Neuronal stem cell (in vitro differentiated cells): ENCODE data around the gene IL1B.

Experiments
- DNase-seq: peaks from one replicate; pipeline ENCODE4 v3.0.0-alpha.2; 2013; ENCODE audit warnings: low spot score
- H2AFZ ChIP-seq: one replicate; pipeline ENCODE4 v1.6.1; 2013; ENCODE audit warnings: mild to moderate bottlenecking, low read length, inconsistent platforms
- H2AK5ac ChIP-seq: 2 replicates; pipeline ENCODE4 v1.6.1; 2013; ENCODE audit warnings: low read depth, mild to moderate bottlenecking, inconsistent platforms, low read length, moderate library complexity, mixed read lengths
- H2BK120ac ChIP-seq: 2 replicates; pipeline ENCODE4 v1.6.1; 2013; ENCODE audit warnings: low read depth, mild to moderate bottlenecking, inconsistent platforms, low read length, moderate library complexity, mixed read lengths
- H2BK12ac ChIP-seq: one replicate; pipeline ENCODE4 v1.6.1; 2013; ENCODE audit warnings: low read length, inconsistent platforms
- H2BK15ac ChIP-seq: 2 replicates; pipeline ENCODE4 v1.6.1; 2013; ENCODE audit warnings: mild to moderate bottlenecking, low read length, inconsistent platforms, mixed read lengths
- H2BK5ac ChIP-seq: one replicate; pipeline ENCODE4 v1.6.1; 2013; ENCODE audit warnings: inconsistent platforms, mild to moderate bottlenecking, low read length, moderate library complexity
- H3K14ac ChIP-seq: one replicate; pipeline ENCODE4 v1.6.1; 2013; ENCODE audit warnings: low read length, inconsistent platforms
- H3K18ac ChIP-seq: 2 replicates; pipeline ENCODE4 v1.6.1; 2013; ENCODE audit warnings: low read length, inconsistent platforms
- H3K23ac ChIP-seq: 2 replicates; pipeline ENCODE4 v1.6.1; 2013; ENCODE audit warnings: low read depth, mild to moderate bottlenecking, mixed read lengths, low read length, inconsistent platforms; ENCODE audit not compliant: poor library complexity
- H3K27ac ChIP-seq: replicated peaks from 3 replicates; pipeline ENCODE4 v1.5.1; 2013; ENCODE audit warnings: low read length, inconsistent platforms
- H3K27me3 ChIP-seq, 3 experiments: 2 replicates each; pipeline ENCODE4 v1.6.1; 2013; ENCODE audit warnings: low read length in 3 of 3, mild to moderate bottlenecking in 2 of 3, inconsistent platforms in 1 of 3, low read depth in 1 of 3, mixed read lengths in 1 of 3, moderate library complexity in 1 of 3; ENCODE audit not compliant: control insufficient read depth in 3 of 3, insufficient read depth in 3 of 3
- H3K36me3 ChIP-seq, 2 donors: replicated peaks in 1 of 2; 2 replicates each; pipeline ENCODE4 v1.6.1; 2013; ENCODE audit warnings: low read length in 2 of 2; ENCODE audit not compliant: control insufficient read depth in 2 of 2, insufficient read depth in 2 of 2
- H3K4ac ChIP-seq: 2 replicates; pipeline ENCODE4 v1.6.1; 2013; ENCODE audit warnings: inconsistent platforms, mild to moderate bottlenecking, low read length, moderate library complexity
- H3K4me1 ChIP-seq, 2 donors: 1 replicate in 1 of 2; 2 replicates in 1 of 2; pipeline ENCODE4 v1.6.1; 2013; ENCODE audit warnings: low read length in 2 of 2, low read depth in 1 of 2; ENCODE audit not compliant: control insufficient read depth in 2 of 2, insufficient read depth in 1 of 2
- H3K4me2 ChIP-seq: one replicate; pipeline ENCODE4 v1.6.1; 2013; ENCODE audit warnings: mild to moderate bottlenecking, low read length, inconsistent platforms; ENCODE audit not compliant: insufficient read depth, poor library complexity, severe bottlenecking
- H3K4me3 ChIP-seq, 2 donors: 2 replicates each; pipeline ENCODE4 v1.5.1; 2013; ENCODE audit warnings: low read length in 2 of 2, mild to moderate bottlenecking in 2 of 2, inconsistent platforms in 1 of 2, moderate library complexity in 1 of 2
- H3K79me1 ChIP-seq: one replicate; pipeline ENCODE4 v1.6.1; 2013; ENCODE audit warnings: low read depth, mild to moderate bottlenecking, inconsistent platforms, low read length, moderate library complexity
- H3K9ac ChIP-seq: one replicate; pipeline ENCODE4 v1.6.1; 2013; ENCODE audit warnings: mild to moderate bottlenecking, low read depth, low read length, inconsistent platforms; ENCODE audit not compliant: poor library complexity
- H3K9me3 ChIP-seq, 2 donors: replicated peaks in 1 of 2; 2 replicates each; pipeline versions ENCODE3 to v1.6.1; 2013; ENCODE audit warnings: low read length in 2 of 2, mild to moderate bottlenecking in 2 of 2, inconsistent platforms in 1 of 2, low read depth in 1 of 2, mixed read lengths in 1 of 2, moderate library complexity in 1 of 2; ENCODE audit not compliant: control insufficient read depth in 2 of 2, insufficient read depth in 1 of 2
- H4K8ac ChIP-seq: one replicate; pipeline ENCODE4 v1.6.1; 2013; ENCODE audit warnings: low read depth, mild to moderate bottlenecking, inconsistent platforms, low read length, moderate library complexity
- H4K91ac ChIP-seq: one replicate; pipeline ENCODE4 v1.6.1; 2013; ENCODE audit warnings: low read length, low read depth, mild to moderate bottlenecking, inconsistent platforms; ENCODE audit not compliant: poor library complexity
- WGBS, 2 donors: extraction: QIAGEN DNeasy Blood & Tissue Kit; methylation state at CpG; one replicate each; pipeline ENCODE4 v1.1.7; 2013; ENCODE audit warnings: missing lambda C conversion rate in 2 of 2, mixed read lengths in 1 of 2; ENCODE audit not compliant: insufficient read length in 2 of 2, insufficient replicate concordance in 1 of 2; ENCODE audit errors: extremely low coverage in 2 of 2; 5-methylcytosine and 5-hydroxymethylcytosine counted together

The IL1B gene

DNA sequence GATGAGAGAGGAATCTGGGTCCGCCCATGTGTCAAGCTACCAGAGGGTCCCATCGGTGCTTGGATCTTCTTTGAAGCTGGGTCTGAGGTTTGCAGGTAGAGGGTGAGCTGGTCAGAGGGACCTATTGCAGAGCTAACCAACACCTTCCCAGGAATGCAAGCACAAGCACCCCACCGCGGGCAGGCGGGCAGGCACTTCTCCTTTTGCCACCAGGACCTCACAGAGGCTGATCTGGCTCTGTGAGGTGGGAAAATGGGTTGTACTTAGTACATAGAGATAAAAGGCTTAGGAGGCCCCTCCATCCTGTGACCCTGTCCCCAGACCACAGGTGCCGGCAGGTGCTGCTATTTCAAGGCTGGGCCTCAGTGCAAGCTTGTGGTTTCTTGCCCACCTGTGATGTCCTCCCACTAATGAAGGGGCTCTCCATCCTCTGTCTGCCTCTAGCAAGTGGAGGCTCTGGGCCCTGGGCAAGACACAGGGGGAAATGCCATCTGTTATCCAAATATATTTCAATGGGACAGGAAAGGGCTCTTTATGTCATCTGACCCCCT is 43.0 kb upstream of the IL1B start:
- H2AK5ac ChIP-seq = no peak overlapping the region
- no peak overlapping the region for H3K4me3 ChIP-seq
- peaks cover 0 to 3% (median 0%) of the 10 kb centered on the region in 3 experiments for H3K27me3 ChIP-seq
- no peak overlapping the region for H3K4me2 ChIP-seq
- no peak overlapping the region for H2AFZ ChIP-seq
- WGBS, 2 donors = no CpG with 5 or more reads among the region's 6 CpGs
- H3K14ac ChIP-seq = no peak overlapping the region
- DNase-seq = no peak
- no peak overlapping the region for H2BK5ac ChIP-seq
- no peak overlapping the region for H2BK15ac ChIP-seq
- H2BK12ac ChIP-seq = no peak overlapping the region
- H3K4me1 ChIP-seq = peaks cover 0 to 2% of the 10 kb centered on the region in 2 donors
- H3K9me3 ChIP-seq = peaks cover 0 to 2% of the 10 kb centered on the region in 2 donors
- no peak overlapping the region for H2BK120ac ChIP-seq
- no peak overlapping the region for H3K18ac ChIP-seq
- no peak overlapping the region for H3K27ac ChIP-seq
- no peak overlapping the region for H3K4ac ChIP-seq
- no peaks in the 10 kb centered on the region for H3K79me1 ChIP-seq
- H3K36me3 ChIP-seq = no peaks in the 10 kb centered on the region
- H3K9ac ChIP-seq = no peak overlapping the region
- no peak overlapping the region for H3K23ac ChIP-seq
- H4K8ac ChIP-seq = no peak overlapping the region
- H4K91ac ChIP-seq = no peak overlapping the region

DNA sequence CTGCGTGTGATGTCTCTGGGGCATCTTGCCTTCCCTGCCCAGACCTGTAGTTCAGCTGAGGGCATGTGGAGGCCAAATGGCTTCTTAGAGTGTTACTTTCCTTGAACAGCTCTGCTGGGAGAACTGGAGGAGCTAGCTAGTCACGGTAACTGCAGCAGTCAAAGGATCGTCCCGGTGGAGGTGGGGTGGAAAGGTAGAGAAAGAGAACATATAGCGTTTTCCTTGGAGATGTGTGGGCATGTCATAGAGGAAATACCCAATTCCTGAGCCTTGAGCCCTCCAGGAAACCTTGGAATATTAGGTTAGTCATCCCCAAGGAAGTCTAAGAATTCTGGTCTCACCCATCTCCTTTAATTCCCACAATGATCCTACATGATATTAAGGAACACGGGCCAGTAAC is 40.8 kb upstream of the IL1B start:
- no CpG with 5 or more reads among the region's 6 CpGs for WGBS, 2 donors

DNA sequence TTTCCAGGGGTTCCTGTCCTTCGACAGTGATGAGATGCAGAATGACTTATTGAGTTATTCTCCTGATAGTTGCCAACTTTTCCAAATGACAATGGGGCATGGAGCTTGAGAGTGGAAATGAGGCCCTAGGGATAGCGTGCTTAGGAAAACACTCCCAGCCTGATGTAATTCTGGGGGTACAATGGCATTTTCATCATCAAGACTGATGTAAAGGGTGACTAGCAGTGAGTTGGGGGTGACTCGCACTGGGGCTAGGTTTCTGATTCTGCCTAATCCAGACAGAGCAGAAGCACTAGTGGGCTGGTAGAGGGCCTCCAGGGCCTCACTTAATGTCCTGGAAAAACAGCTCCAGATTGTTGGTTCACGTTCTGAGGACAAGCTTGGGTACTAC is 40.4 kb upstream of the IL1B start:
- no peak for DNase-seq
- H3K4me2 ChIP-seq = no peak overlapping the region
- no CpG with 5 or more reads among the region's 4 CpGs for WGBS, 2 donors
- H3K9me3 ChIP-seq = peaks cover 0 to 2% of the 10 kb centered on the region in 2 donors
- no peak overlapping the region for H3K23ac ChIP-seq
- no peak overlapping the region for H2AFZ ChIP-seq
- no peak overlapping the region for H2BK5ac ChIP-seq
- no peaks in the 10 kb centered on the region for H3K79me1 ChIP-seq
- no peaks in the 10 kb centered on the region for H3K27me3 ChIP-seq
- peaks cover 0 to 2% of the 10 kb centered on the region in 2 donors for H3K4me1 ChIP-seq
- H3K4ac ChIP-seq = no peak overlapping the region
- no peak overlapping the region for H2BK15ac ChIP-seq
- H3K27ac ChIP-seq = no peak overlapping the region
- H4K91ac ChIP-seq = no peak overlapping the region
- H3K18ac ChIP-seq = no peak overlapping the region
- H4K8ac ChIP-seq = no peak overlapping the region
- H3K4me3 ChIP-seq = peak overlapping the region in 1 of 2 donors; percentile 16
- H2BK12ac ChIP-seq = no peak overlapping the region
- no peaks in the 10 kb centered on the region for H3K36me3 ChIP-seq
- no peak overlapping the region for H2AK5ac ChIP-seq
- no peak overlapping the region for H2BK120ac ChIP-seq
- no peak overlapping the region for H3K9ac ChIP-seq
- no peak overlapping the region for H3K14ac ChIP-seq

More for the DNA sequence above, 40.8 kb upstream of the IL1B start:
- Histone ChIP-seq H3K4me2 (no peak overlapping the region), H4K91ac (no peak overlapping the region), H3K4me1 (peaks cover 0 to 2% of the 10 kb centered on the region in 2 donors), H3K9me3 (peaks cover 0 to 2% of the 10 kb centered on the region in 2 donors), H4K8ac (no peak overlapping the region), H3K9ac (no peak overlapping the region), H3K14ac (no peak overlapping the region), H3K23ac (no peak overlapping the region), H3K79me1 (no peaks in the 10 kb centered on the region), H3K27ac (no peak overlapping the region), H2BK15ac (no peak overlapping the region), H2AK5ac (no peak overlapping the region), H3K27me3 (no peaks in the 10 kb centered on the region), H2BK5ac (no peak overlapping the region), H3K36me3 (no peaks in the 10 kb centered on the region), H3K4me3 (peak overlapping the region in 1 of 2 donors; percentile 16), H2BK120ac (no peak overlapping the region), H2BK12ac (no peak overlapping the region), H3K4ac (no peak overlapping the region), H2AFZ (no peak overlapping the region), H3K18ac (no peak overlapping the region)
- DNase-seq = no peak

DNA sequence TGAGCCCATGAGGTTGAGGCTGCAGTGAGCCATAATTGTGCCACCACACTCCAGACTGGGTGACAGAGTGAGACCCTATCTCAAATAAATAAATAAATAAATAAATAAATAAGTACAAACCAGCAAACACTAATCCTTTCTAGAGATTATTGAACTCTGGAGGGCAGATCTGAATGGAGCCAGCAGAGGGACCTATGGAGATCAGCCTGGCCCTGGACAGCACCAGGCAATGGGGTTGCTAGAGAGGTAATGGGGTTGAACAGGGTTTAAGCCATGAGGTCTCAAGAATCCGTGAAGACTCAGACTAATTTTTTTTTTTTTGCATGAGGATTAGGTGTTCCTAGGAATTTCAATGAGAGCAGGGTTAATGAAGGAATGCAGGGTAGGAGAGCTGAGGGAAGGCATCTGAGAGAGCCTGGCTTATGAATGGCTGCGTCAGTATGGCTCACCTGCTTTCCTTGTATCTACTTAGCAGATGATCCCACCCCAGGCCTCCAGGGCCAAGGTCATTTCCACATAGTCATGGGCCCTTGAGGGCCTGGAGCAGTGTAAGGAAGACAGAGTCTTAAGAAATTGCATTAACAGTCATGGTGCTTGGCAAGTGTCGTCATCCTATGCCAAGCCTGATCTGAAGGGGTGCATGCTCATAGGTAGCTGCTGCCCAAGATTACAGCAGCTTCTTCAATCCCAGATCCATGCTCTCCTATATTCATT is 39.8 kb upstream of the IL1B start:
- H3K9ac ChIP-seq = no peak overlapping the region
- no peaks in the 10 kb centered on the region for H3K79me1 ChIP-seq
- H3K4me2 ChIP-seq = no peak overlapping the region
- no peak overlapping the region for H3K27ac ChIP-seq
- no peaks in the 10 kb centered on the region for H3K27me3 ChIP-seq
- H3K4ac ChIP-seq = no peak overlapping the region
- H3K4me3 ChIP-seq = no peak overlapping the region
- no peak overlapping the region for H2AFZ ChIP-seq
- H3K18ac ChIP-seq = no peak overlapping the region
- H3K36me3 ChIP-seq = no peaks in the 10 kb centered on the region
- H3K23ac ChIP-seq = no peak overlapping the region
- H4K8ac ChIP-seq = no peak overlapping the region
- no peak overlapping the region for H3K14ac ChIP-seq
- H2BK120ac ChIP-seq = no peak overlapping the region
- peaks cover 0 to 2% of the 10 kb centered on the region in 2 donors for H3K9me3 ChIP-seq
- H2BK15ac ChIP-seq = no peak overlapping the region
- no CpG with 5 or more reads among the region's 3 CpGs for WGBS, 2 donors
- H2BK12ac ChIP-seq = no peak overlapping the region
- no peak for DNase-seq
- H2BK5ac ChIP-seq = no peak overlapping the region
- no peak overlapping the region for H2AK5ac ChIP-seq
- H3K4me1 ChIP-seq = peaks cover 0 to 1% of the 10 kb centered on the region in 2 donors
- H4K91ac ChIP-seq = no peak overlapping the region
